22Rv1 (cell line): ENCODE results near the gene NUDT16.
"Not testable (repeated sequence)": the region's sequence is repeated elsewhere in the genome, so short reads cannot be mapped to it uniquely, and the experiment has no call there.

Experiments used
- H3K27ac ChIP-seq: fragments of 450-650 bp; 2 replicates; pipeline ENCODE4 v1.5.1; 2017
- ZFX ChIP-seq: fragments of 450-650 bp; IDR thresholded peaks from 2 replicates; pipeline ENCODE4 v1.6.1; 2017; ENCODE audit warnings: antibody characterized with exemption, borderline replicate concordance
- TF ChIP-seq, protein P1 (sequence below): fragments of 450-650 bp; IDR thresholded peaks from 2 replicates; pipeline ENCODE4 v1.5.1; 2017; ENCODE audit warnings: mild to moderate bottlenecking

The NUDT16 gene

DNA sequence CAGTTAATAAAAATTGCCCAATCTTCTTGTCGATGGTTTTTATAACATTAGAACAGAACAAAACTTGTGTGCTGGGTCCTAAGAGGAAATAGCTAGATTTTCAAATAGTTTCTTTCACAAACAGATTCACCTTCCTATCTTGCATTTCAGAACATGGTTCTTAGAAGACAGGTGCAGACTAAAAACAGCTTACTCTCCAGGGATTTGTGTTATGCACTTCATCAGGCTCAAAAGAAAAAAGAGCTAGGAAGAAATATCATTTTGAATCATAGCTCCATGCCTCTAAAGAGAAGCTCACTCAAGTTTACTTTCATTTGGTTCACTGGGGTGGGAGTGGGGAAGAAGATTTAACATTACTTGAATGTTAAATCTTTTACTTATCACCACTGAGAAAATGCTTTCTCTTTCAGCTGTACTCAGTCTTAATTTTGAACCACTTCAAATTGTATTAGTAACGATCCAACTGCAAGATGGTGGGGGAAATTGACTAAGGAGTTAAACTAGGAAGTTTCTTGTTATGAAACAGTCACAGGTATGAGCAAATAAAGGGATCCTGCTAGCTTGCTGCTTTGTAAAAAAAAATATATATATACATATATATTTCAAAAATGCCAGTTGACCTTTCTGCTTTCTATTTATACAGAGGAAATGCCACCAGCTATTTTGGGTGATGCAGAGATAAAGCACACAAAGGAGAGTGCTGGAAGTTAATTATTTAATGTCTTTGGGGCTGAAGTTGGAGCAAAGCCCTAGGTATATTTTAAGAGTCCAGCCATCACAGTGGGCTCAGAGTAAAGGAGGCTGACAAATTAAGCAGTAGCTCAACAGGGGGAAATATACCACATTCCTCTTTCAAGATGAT is 28.3 kb upstream of the NUDT16 start:
- H3K27ac ChIP-seq: no peak overlapping the region
- TF ChIP-seq, protein P1, sequence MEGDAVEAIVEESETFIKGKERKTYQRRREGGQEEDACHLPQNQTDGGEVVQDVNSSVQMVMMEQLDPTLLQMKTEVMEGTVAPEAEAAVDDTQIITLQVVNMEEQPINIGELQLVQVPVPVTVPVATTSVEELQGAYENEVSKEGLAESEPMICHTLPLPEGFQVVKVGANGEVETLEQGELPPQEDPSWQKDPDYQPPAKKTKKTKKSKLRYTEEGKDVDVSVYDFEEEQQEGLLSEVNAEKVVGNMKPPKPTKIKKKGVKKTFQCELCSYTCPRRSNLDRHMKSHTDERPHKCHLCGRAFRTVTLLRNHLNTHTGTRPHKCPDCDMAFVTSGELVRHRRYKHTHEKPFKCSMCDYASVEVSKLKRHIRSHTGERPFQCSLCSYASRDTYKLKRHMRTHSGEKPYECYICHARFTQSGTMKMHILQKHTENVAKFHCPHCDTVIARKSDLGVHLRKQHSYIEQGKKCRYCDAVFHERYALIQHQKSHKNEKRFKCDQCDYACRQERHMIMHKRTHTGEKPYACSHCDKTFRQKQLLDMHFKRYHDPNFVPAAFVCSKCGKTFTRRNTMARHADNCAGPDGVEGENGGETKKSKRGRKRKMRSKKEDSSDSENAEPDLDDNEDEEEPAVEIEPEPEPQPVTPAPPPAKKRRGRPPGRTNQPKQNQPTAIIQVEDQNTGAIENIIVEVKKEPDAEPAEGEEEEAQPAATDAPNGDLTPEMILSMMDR: no peak
- no peak for TF ChIP-seq ZFX

DNA sequence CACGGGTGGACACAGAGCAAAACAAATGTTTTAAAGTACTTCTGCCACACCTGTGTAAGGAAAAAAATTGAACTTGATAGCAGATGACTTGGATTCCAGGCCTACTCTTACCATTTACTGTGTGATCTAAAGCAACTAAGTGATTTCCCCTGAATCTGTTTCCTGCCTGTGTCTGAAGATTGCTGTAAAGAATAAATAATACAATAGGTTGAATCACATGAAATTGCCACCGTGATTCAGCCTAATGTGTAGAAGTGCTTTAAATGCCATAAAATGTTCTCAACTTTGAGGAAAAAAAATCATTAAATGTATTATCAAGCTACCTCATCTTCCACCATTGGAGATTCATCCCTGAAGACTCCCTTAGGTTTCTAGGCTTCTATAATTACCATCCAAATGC is 27.6 kb upstream of the NUDT16 start:
- TF ChIP-seq ZFX: no peak
- TF ChIP-seq, protein P1: no peak
- H3K27ac ChIP-seq: no peak overlapping the region

DNA sequence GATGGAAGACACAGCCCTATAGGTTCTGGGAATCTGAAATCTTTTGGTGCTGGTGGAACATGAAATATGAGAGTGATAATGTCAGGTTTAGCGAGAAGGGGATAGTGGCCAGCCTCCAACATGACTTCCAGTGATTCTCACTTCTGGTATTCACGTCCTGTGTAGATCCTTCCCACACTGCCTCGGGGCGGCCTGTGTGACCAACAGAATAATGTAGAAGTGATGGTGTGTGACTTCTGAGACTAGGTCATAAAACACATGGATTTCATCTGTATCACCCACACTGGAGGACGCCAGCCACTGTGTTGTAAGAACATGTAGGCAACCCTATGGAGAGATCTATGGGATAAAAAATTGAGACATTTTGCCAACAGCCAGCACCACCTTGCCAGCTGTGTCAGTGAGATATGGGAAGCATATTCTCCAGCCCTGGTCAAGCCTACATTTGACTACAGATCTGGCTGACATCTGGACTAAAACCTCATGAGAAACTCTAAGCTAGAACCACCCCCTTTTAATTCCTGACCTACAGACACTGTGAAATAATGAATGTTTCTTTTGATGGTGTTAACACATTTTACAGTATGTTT is 25.5 kb upstream of the NUDT16 start:
- no peak for TF ChIP-seq ZFX
- no peak overlapping the region for H3K27ac ChIP-seq

DNA sequence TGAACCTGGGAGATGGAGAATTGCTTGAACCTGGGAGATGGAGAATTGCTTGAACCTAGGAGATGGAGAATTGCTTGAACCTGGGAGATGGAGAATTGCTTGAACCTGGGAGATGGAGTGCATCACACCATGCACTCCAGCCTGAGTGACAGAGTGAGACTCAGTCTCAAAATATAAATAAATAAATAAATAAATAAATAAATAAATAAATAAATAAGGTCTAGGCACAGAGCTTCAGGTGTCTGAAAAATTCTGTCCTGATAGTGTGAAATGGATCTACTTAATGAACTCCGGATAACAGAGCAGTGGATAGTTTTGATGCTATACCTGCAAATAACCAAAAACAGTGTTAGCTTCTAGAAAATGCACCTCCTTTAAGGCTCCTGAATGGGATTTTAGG is 24.3 kb upstream of the NUDT16 start:
- no peak for TF ChIP-seq ZFX
- TF ChIP-seq, protein P1: no peak
- no peak overlapping the region for H3K27ac ChIP-seq

DNA sequence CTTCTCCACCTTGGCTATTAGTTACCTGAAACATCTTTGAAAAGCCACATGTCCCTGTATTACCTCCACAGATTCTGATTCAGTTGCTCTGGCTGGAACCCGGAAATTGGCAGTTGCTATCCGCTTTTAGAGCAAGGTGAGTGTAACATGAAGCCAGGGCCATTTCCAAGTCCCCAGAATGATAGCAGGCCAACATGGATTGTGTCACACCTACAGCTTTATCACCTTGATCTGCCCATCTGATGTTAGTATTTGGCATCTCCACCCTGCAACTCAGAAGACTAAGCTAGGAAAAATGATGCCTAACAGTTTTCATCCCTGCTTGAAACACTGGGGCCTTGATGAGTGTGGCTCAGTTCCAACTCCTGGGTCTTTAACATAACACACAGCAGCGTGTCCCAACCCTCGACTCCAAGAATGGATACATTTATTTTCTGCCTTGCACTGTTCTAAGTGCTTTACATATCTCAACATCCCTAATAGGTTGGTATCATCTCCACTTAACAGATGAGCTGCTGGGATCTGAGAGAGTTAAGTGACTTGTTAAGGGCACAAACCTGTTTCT is 21.3 kb upstream of the NUDT16 start:
- H3K27ac ChIP-seq: no peak overlapping the region
- TF ChIP-seq, protein P1: no peak
- no peak for TF ChIP-seq ZFX

DNA sequence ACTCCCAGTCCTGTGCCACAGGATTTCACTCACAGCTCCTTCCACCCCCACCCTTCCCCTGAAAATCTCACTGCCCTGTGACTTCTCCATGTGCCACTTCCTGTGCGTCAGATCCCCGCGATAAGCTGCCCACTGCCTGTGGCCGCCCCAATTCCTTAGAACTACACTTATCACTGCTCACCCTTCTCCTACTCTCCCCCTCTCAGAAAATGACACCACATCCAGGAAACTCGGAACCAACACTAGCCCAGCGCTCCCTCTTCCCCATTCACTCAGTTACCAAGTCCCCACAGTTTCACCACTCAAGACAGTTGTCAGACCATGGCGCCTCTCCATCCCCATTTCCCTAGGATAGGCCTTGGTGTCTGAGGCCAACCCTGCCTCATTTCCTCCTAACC is 20.5 kb upstream of the NUDT16 start:
- not testable (repeated sequence) for H3K27ac ChIP-seq

DNA sequence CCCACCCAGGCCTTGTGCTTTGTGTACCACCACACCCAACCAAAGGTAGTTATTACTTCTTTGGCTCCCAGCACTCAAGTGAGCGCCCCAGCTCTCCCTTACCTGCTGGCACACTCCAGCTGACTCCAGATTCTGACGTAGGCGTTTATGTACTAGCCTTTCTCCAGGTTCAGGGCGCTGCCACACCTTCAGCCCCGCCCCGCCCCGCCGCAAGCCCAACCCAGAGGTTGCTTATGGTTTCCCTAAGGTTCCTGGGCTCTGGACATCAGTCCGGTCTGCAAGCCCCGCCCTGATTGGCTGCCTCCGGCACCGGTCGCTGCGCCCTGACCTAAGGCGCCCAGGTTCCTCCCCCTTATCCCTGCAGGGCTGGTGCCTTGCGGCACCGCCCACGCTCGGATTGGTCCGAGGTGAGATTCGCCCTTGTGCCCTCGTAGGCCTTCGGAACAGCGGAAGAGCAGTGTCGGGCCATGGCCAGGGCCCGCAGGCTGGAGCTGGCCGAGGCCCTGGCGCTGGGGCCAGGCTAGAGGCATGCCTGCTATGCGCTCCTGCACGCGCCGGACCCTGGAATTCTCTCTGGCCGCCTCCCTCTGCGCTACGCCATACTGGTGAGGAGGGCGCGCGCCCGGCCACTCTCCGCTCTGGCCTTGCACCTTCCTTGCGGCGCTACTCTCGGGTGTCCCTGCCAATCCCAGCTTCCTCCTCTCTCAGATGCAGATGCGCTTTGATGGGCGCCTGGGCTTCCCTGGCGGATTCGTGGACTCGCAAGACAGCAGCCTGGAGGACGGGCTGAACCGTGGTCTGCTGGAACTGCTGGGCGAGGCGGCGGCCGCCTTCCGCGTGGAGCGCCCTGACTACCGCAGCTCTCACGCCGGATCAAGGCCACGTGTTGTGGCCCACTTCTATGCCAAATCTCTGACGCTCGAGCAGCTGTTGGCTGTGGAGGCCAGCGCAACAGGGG is 19.8 kb upstream of the NUDT16 start:
- TF ChIP-seq, protein P1: no peak
- no peak for TF ChIP-seq ZFX

DNA sequence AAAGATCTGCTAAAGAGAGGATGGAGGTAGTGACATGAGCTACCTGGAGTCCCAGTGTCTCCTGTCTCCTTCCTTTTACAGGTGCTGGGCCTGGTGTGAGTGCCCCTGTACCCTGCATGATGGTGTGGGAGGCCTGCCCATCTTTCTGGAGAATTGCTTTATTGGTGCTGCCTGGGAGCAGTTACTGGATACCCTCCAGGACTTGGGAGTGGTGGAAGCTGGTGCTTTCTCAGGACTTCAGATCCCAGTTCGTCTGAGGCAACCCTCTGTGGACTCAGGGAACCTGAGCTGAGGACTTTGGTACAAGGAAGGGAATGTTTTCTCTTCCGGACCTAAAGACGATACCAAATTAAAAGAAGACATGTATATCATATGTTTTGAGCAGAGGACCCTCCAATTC is 18.3 kb upstream of the NUDT16 start:
- no peak overlapping the region for H3K27ac ChIP-seq
- no peak for TF ChIP-seq ZFX
- TF ChIP-seq, protein P1: no peak

More for the DNA sequence above, 19.8 kb upstream of the NUDT16 start:
- no peak overlapping the region for H3K27ac ChIP-seq
